Endodermal cell (in vitro differentiated cells): ENCODE measurements around the gene KDELR1. TPM values are rescaled to one million over a fixed set of nuclear protein-coding genes. Genes with fewer than 3 reads are reported as not detected.

ENCODE experiments used
- DNase-seq: peaks from one replicate; pipeline ENCODE4 v3.0.0-alpha.2; 2017
- H3K27ac ChIP-seq: 2 replicates; pipeline ENCODE4 v1.5.1; 2013; ENCODE audit warnings: mild to moderate bottlenecking, low read depth, low read length, moderate library complexity
- H3K27me3 ChIP-seq: 2 replicates; pipeline ENCODE4 v1.6.1; 2013; ENCODE audit warnings: mild to moderate bottlenecking, low read length, moderate library complexity; ENCODE audit not compliant: insufficient read depth, control insufficient read depth, poor library complexity, severe bottlenecking
- H3K36me3 ChIP-seq: 2 replicates; pipeline ENCODE4 v1.7.0; 2013; ENCODE audit warnings: mild to moderate bottlenecking, low read length, moderate library complexity; ENCODE audit not compliant: control insufficient read depth, insufficient read depth
- H3K4me1 ChIP-seq: one replicate; pipeline ENCODE4 v1.7.0; 2013; ENCODE audit warnings: low read length; ENCODE audit not compliant: control insufficient read depth, insufficient read depth
- H3K4me3 ChIP-seq: 2 replicates; pipeline ENCODE4 v1.5.1; 2013; ENCODE audit warnings: mild to moderate bottlenecking, low read length, moderate library complexity
- H3K9ac ChIP-seq: 2 replicates; pipeline ENCODE4 v1.6.1; 2013; ENCODE audit warnings: mild to moderate bottlenecking, low read length, moderate library complexity; ENCODE audit not compliant: poor library complexity, severe bottlenecking; ENCODE audit errors: extremely low read depth
- H3K9me3 ChIP-seq: 2 replicates; pipeline ENCODE4 v1.6.1; 2013; ENCODE audit warnings: mild to moderate bottlenecking, low read length, moderate library complexity; ENCODE audit not compliant: control insufficient read depth
- H3K27ac Mint-ChIP-seq: 2 replicates; pipeline ENCODE4 v1.8.0; 2020; ENCODE audit warnings: mixed read lengths
- H3K27me3 Mint-ChIP-seq: 2 replicates; pipeline ENCODE4 v1.8.0; 2021; ENCODE audit warnings: mild to moderate bottlenecking, mixed read lengths; ENCODE audit not compliant: insufficient read depth
- H3K36me3 Mint-ChIP-seq: 2 replicates; pipeline ENCODE4 v1.8.0; 2020; ENCODE audit warnings: low read depth, mixed read lengths
- H3K4me1 Mint-ChIP-seq: 2 replicates; pipeline ENCODE4 v1.8.0; 2020; ENCODE audit warnings: mixed read lengths
- H3K4me3 Mint-ChIP-seq: 2 replicates; pipeline ENCODE4 v1.8.0; 2020; ENCODE audit warnings: mild to moderate bottlenecking, moderate library complexity, mixed read lengths
- H3K9me3 Mint-ChIP-seq: 2 replicates; pipeline ENCODE4 v1.8.0; 2020; ENCODE audit warnings: mild to moderate bottlenecking, mixed read lengths
- WGBS, 2 experiments: methylation state at CpG; one replicate each; pipeline versions ENCODE4 v1.1.5 to v1.1.7; 2013; ENCODE audit warnings: missing lambda C conversion rate in 2 of 2, mixed read lengths in 1 of 2; ENCODE audit not compliant: insufficient coverage in 1 of 2, insufficient read length in 1 of 2; 5-methylcytosine and 5-hydroxymethylcytosine counted together
- total RNA-seq, 2 donors: library from RNA; stranded (reverse); fragmentation: NEBNext Ultra II Directional in 1 of 2; extraction: Animal tissue kit (Norgen Biotek cat#: 25700) in 1 of 2; gene quantifications; 2 replicates in 1 of 2; 3 replicates in 1 of 2; pipeline ENCODE4 v1.2.1, GENCODE V29; 2021
- TF ChIP-seq, protein P1 (sequence below): fragments of 200-600 bp; sonication (generic); conservative IDR thresholded peaks from 2 replicates; pipeline ENCODE4 v1.5.0; 2021; ENCODE audit warnings: antibody characterized with exemption, mild to moderate bottlenecking

KDELR1 gene
- total RNA-seq, 2 donors from 2014 or later = 227 to 285 TPM

DNA sequence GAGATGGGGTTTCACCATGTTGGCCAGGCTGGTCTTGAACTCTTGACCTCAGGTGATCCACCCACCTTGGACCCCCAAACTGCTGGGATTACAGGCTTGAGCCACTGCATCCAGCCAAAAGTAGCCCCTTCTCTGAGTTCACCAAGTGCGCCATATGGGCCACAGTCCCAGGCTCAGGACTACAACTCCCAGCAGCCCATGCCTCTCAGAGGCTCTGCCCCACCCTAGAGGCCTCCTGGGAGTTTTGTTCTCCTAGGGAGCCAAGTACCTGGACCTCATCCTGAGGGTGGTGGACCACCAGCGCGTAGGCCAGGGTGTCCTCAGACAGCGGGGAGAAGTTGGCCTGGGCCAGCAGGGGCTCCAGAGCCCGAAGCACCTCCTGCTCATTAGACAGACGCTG is 46.5 kb downstream of the KDELR1 start:
- Histone ChIP-seq H3K4me1 (no peaks in the 10 kb centered on the region), H3K27me3 (no peaks in the 10 kb centered on the region), H3K27ac (no peak overlapping the region), H3K9ac (no peak overlapping the region), H3K4me3 (no peak overlapping the region), H3K36me3 (no peaks in the 10 kb centered on the region), H3K9me3 (no peaks in the 10 kb centered on the region)
- WGBS, 2 experiments = 94 to 97% methylated on average over 6 of the region's 6 CpGs
- TF ChIP-seq, protein P1, sequence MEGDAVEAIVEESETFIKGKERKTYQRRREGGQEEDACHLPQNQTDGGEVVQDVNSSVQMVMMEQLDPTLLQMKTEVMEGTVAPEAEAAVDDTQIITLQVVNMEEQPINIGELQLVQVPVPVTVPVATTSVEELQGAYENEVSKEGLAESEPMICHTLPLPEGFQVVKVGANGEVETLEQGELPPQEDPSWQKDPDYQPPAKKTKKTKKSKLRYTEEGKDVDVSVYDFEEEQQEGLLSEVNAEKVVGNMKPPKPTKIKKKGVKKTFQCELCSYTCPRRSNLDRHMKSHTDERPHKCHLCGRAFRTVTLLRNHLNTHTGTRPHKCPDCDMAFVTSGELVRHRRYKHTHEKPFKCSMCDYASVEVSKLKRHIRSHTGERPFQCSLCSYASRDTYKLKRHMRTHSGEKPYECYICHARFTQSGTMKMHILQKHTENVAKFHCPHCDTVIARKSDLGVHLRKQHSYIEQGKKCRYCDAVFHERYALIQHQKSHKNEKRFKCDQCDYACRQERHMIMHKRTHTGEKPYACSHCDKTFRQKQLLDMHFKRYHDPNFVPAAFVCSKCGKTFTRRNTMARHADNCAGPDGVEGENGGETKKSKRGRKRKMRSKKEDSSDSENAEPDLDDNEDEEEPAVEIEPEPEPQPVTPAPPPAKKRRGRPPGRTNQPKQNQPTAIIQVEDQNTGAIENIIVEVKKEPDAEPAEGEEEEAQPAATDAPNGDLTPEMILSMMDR = no peak
- Mint-ChIP-seq H3K27ac (no peak overlapping the region), H3K4me3 (no peak overlapping the region), H3K9me3 (no peaks in the 10 kb centered on the region), H3K27me3 (no peaks in the 10 kb centered on the region), H3K4me1 (no peaks in the 10 kb centered on the region), H3K36me3 (no peaks in the 10 kb centered on the region)
- DNase-seq = peak; percentile 64

DNA sequence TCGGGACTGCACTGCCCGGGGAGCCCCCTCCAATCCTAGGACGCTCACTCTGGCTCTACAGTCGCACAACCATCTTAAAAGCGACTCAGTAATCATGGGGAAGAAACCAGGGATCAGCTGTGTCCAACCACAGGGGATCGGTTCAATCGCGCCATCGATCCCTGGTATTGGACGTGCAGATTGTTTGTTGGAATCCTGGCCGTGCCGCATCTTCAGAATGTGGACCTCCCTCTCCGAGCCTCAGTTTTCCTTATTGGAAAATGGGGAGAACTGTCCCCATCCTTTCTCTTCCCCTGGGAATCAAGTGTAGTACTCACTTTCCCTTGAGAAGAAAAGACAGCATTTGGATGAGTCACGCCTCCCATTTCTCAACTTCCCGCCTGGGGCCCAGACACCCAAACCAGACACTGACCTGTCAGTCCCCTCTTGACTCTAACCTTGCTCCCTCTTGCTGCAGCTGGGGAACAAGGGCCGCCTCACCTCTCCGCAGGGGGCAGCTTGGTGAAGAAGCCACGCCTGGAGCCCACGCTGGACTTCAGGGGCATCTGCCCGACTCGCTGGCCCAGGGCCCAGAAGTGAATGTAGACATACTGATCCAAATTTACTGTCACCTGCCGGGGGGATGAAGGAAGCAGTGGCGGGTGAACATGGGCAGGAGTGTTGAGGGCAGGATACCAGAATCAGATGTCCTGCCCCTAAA is 48.4 kb downstream of the KDELR1 start:
- Mint-ChIP-seq H3K27me3 (no peaks in the 10 kb centered on the region), H3K4me3 (no peak overlapping the region), H3K27ac (no peak overlapping the region), H3K9me3 (no peaks in the 10 kb centered on the region), H3K4me1 (no peaks in the 10 kb centered on the region), H3K36me3 (no peaks in the 10 kb centered on the region)
- TF ChIP-seq, protein P1 = no peak
- Histone ChIP-seq H3K4me3 (no peak overlapping the region), H3K27ac (no peak overlapping the region), H3K27me3 (no peaks in the 10 kb centered on the region), H3K9ac (no peak overlapping the region), H3K9me3 (no peaks in the 10 kb centered on the region), H3K4me1 (no peaks in the 10 kb centered on the region), H3K36me3 (no peaks in the 10 kb centered on the region)
- 91 to 92% methylated on average over 23 of the region's 23 CpGs for WGBS, 2 experiments
- DNase-seq = no peak

DNA sequence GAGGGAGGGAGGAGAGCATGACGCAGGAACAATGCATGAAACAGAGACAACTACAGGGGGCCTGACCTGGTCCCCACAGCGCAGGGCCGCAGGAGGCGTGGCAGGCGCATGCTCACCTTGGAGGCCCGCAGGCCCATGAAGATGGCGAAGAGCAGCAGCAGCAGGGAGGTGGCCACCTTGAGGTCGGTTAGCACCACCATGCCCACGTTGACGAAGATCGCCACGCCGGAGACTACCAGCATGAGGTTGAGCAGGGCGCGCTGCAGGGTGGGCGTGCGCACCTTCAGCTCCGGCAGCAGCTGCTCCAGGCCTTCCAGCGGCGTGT is 49.0 kb downstream of the KDELR1 start:
- no peak overlapping the region for H3K4me3 ChIP-seq
- H3K36me3 ChIP-seq = no peaks in the 10 kb centered on the region
- Mint-ChIP-seq H3K27me3 (no peaks in the 10 kb centered on the region), H3K36me3 (no peaks in the 10 kb centered on the region), H3K9me3 (no peaks in the 10 kb centered on the region), H3K4me1 (no peaks in the 10 kb centered on the region), H3K27ac (no peak overlapping the region), H3K4me3 (no peak overlapping the region)
- no peak overlapping the region for H3K9ac ChIP-seq
- H3K4me1 ChIP-seq = no peaks in the 10 kb centered on the region
- H3K27me3 ChIP-seq = no peaks in the 10 kb centered on the region
- TF ChIP-seq, protein P1 = no peak
- H3K9me3 ChIP-seq = no peaks in the 10 kb centered on the region
- H3K27ac ChIP-seq = no peak overlapping the region
- DNase-seq = no peak
- 84 to 86% methylated on average over 20 of the region's 20 CpGs for WGBS, 2 experiments
